Stimulated activated CD4-positive, alpha-beta T cell treated with anti-CD3 and anti-CD28 coated beads, TNF-alpha, amount 100 ng/mL, for 4 hours (primary cell): ENCODE measurements around the gene PSG11.
"Not testable (repeated sequence)": the region's sequence is repeated elsewhere in the genome, so short reads cannot be mapped to it uniquely, and the experiment has no call there.

Experiments used
- DNase-seq, 3 experiments: peaks; one replicate each; pipeline ENCODE4 v3.0.0-alpha.2; 2020; ENCODE audit warnings: low read depth in 3 of 3

PSG11 gene

DNA sequence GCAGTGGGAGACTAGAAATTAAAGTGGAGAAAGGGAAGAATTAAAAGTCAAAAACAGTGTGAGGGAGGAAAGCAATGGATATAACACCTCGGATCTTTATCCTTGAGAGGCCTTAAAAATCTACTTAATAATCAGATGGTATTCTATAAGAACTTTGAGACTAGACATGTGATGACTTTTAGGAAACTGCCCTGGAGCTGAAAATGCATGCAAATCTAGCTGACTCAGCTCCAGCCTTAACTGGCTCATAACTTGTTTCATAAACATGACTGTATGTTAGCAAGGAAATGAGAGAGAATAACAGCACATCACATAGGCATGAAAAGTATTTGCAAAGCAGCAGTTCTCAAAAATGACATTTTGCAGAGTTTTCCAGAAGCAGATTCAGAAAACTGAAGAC lies 38.1 kb downstream of the PSG11 start:
- DNase-seq: not testable (repeated sequence)

DNA sequence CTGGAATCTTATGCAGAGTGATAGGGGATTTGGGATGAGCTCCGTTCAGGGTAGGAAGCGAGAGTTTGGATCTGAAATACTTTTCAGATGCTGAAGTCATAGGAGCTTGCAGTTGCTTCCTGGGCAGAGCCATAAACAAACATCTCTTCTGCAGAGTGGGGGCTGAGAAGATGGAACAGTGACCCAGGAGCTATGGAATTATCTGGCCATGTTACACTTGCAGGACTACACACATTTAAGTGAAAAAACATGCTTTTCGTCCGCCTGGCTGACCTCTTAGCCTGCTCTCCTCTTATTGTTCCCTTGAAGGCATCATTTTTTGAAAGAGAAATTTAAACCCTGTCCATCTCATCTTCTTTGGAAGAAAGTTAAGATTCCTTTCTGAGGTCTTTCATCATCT lies 40.7 kb downstream of the PSG11 start:
- DNase-seq: no peak

DNA sequence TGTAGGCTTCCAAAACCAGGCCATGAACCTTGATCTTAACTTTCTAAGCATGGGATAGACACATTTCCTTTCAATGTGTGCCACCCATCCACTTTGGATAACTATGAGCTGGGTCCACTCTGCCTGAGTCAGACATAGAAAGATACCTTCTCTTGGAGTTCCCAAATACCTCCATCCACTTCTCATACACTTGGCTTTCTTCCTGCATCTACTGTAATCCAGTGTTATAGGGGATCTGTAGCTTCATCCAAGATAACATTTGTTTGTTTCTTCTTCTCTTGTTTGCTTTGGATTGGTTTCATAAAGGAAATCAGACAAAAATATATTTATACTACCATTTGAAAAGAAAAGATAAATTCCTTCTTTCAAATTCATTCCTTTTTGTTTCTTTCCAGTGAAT lies 44.2 kb downstream of the PSG11 start:
- DNase-seq: not testable (repeated sequence)

DNA sequence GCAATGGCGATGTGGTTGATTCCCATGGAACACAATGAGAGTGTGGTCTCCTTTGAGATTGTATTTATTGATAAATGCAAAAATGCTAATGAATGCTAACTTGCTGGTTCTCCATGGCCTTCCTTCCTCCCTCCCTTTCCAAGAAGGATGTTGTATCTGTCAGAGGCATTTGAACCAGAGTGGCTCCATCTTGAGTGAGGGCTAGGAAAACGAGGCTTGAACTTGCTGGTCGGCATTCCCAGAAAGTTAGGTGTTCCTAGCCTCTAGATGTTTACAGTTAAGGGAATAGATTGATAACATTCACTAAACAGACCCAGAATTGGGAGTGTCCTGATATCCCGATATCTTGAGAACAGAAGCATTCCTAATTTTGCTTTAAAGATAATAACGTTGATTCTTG lies 54.8 kb downstream of the PSG11 start:
- not testable (repeated sequence) for DNase-seq

DNA sequence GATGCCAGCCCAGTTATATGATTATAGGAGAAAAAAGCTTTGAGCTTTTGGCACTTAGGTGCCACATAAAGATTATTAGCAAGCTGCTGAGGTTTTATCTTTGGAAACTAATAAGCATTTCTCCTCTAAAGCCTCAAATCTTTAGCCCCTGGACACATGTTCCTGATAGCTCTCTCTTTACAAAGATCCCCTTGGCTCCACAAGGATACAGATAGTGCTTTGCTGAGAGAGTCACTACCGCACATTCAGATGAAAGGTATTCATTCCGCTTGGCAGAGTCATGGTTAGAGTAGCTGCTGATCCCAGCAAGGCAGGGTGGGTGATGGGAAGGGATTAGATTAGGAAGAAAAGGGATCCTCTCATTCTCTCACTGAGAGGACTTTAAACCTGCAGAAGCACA lies 61.1 kb downstream of the PSG11 start:
- DNase-seq: no peak

DNA sequence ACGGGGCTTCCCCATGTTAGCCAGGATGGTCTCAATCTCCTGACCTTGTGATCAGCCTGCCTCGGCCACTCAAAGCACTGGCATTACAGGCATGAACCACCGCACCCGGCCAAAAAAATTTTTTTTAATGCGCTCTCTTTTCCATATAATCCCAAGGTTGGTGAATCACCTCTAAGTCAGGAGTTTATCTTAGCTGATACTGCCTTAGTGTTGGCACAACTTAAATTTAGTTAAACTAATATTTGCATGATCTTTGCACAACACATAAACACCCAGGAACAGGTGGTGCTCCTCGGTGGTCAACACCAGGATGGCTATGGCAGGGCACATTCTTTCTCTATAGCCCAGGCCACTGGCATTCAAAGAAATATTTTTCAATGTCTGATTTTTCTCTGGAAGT lies 65.2 kb downstream of the PSG11 start:
- no peak for DNase-seq
